Vagina (tissue), 2 donors: ENCODE results near the gene TMC7. TPM values are rescaled to one million over a fixed set of nuclear protein-coding genes. Genes with fewer than 3 reads are reported as not detected.

Source experiments
- DNase-seq, 2 donors: peaks; one replicate each; pipeline ENCODE4 v3.0.0-alpha.2; 2017; ENCODE audit errors: extremely low spot score in 2 of 2
- H3K27ac ChIP-seq: fragments of 200-600 bp; sonication (generic); one replicate; pipeline ENCODE4 v1.5.1; 2019
- H3K27me3 ChIP-seq: fragments of 200-600 bp; sonication (generic); one replicate; pipeline ENCODE4 v1.5.1; 2019
- H3K36me3 ChIP-seq, 2 donors: fragments of 200-600 bp; sonication (generic); one replicate each; pipeline ENCODE4 v1.5.1; 2017 to 2019
- H3K4me1 ChIP-seq: fragments of 200-600 bp; sonication (generic); one replicate; pipeline ENCODE4 v1.5.1; 2019
- H3K4me3 ChIP-seq, 2 donors: fragments of 200-600 bp; sonication (generic); 1 replicate in 1 of 2; 2 replicates in 1 of 2; pipeline ENCODE4 v1.5.1; 2016 to 2019
- H3K9me3 ChIP-seq: fragments of 200-600 bp; sonication (generic); one replicate; pipeline ENCODE4 v1.5.1; 2019
- POLR2A ChIP-seq, 2 donors: fragments of 450-650 bp; IDR thresholded peaks; one replicate each; pipeline ENCODE4 v1.6.1; 2017; ENCODE audit warnings: antibody characterized with exemption in 2 of 2, mild to moderate bottlenecking in 2 of 2, moderate library complexity in 2 of 2
- POLR2AphosphoS5 ChIP-seq, 2 donors: sonication (generic); formaldehyde crosslinking; IDR thresholded peaks; one replicate each; pipeline ENCODE4 v1.9.0; 2017; ENCODE audit warnings: antibody characterized with exemption in 2 of 2, mild to moderate bottlenecking in 2 of 2, low read depth in 1 of 2; ENCODE audit not compliant: insufficient read depth in 1 of 2
- intact Hi-C: fragments of 100-400 bp; cut with DNase I; formaldehyde crosslinking; loops from one replicate; pipeline ENCODE4 v1.15.1; 2023
- total RNA-seq: library from RNA; depleted of rRNA; stranded (reverse); fragments of >200 nt; gene quantifications from one replicate; pipeline ENCODE4 v1.2.3, GENCODE V29; 2016
- TF ChIP-seq, protein P1 (sequence below), 3 experiments: fragments of 450-650 bp in 2 of 3; fragments of 200-600 bp in 1 of 3; sonication (generic) in 1 of 3; IDR thresholded peaks; one replicate each; pipeline ENCODE4 v1.5.1; 2017 to 2019; ENCODE audit warnings: antibody characterized with exemption in 3 of 3, mild to moderate bottlenecking in 2 of 3, moderate library complexity in 2 of 3

TMC7 gene
- total RNA-seq, 1 donor from 2014 or later = 1.7 TPM

DNA sequence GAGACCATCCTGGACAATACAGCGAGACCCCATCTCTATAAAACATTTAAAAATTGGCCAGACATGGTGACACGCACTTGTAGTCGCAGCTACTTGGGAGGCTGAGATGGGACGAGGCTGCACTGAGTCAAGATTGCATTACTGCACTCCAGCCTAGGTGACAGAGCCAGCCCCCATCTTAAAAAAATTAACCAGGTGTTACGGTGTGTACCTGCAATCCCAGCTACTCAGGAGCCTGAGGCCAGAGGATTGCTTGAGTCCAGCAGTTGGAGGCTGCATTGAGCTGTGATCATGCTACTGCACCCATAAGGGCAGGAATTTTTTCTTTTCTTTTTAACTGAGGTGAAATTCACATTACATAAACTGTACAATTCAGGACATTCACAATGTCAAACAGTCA, 16.9 kb upstream of the TMC7 start:
- intact Hi-C loops = no loop called here

DNA sequence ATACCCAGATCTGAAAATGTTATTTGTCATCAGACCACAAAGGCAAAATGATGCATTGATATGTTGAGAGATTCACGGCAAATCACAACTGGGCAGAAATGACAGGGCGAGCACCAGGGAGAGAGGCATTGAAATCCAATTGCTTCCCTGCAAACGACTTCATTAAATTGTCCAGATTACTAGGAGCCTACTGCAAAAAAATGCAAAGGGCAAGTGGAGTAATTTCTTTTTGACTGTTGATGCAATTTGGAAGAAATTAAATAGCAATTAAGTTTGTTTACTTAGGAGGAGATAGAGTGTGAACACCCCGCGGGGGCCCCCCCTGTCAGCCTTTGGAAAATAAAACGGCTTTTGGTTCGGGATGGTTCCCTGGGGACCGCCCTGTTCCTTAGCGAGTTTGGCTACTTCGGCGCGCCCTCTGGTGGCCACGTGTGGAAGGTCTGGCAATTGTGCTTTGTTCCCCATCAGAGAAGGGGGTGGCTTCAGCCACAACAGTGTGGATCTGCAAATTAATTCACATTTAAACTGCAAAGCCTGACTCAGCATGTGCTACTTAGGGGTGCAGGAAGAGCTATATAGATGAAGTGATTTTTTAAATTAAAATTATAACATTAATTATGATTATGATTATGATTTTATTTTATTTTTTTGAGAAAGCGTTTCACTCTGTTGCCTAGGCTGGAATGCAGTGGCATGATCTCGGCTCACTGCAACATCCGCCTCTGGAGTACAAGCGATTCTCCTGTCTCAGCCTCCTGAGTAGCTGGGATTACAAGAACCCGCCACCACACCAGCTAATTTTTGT, 14.5 kb upstream of the TMC7 start:
- no peak for TF ChIP-seq POLR2A (IDR thresholded peaks at IDR 0.05)
- TF ChIP-seq POLR2AphosphoS5 (IDR thresholded peaks at IDR 0.05; ENCODE audit: insufficient read depth in 1 of 2, low read depth in 1 of 2) = peak in 1 of 2 donors; percentile 72
- TF ChIP-seq, protein P1, sequence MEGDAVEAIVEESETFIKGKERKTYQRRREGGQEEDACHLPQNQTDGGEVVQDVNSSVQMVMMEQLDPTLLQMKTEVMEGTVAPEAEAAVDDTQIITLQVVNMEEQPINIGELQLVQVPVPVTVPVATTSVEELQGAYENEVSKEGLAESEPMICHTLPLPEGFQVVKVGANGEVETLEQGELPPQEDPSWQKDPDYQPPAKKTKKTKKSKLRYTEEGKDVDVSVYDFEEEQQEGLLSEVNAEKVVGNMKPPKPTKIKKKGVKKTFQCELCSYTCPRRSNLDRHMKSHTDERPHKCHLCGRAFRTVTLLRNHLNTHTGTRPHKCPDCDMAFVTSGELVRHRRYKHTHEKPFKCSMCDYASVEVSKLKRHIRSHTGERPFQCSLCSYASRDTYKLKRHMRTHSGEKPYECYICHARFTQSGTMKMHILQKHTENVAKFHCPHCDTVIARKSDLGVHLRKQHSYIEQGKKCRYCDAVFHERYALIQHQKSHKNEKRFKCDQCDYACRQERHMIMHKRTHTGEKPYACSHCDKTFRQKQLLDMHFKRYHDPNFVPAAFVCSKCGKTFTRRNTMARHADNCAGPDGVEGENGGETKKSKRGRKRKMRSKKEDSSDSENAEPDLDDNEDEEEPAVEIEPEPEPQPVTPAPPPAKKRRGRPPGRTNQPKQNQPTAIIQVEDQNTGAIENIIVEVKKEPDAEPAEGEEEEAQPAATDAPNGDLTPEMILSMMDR (IDR thresholded peaks at IDR 0.05) = peak; percentile 69 to 96 (median 71)
- Histone ChIP-seq H3K4me1 (peaks cover 5% of the 10 kb centered on the region), H3K9me3 (no peaks in the 10 kb centered on the region), H3K27me3 (no peaks in the 10 kb centered on the region), H3K4me3 (peak overlapping the region; percentile 23 to 38), H3K36me3 (no peaks in the 10 kb centered on the region), H3K27ac (no peak overlapping the region)
- DNase-seq = no peak
- intact Hi-C loops = no loop called here

More for the DNA sequence above, 16.9 kb upstream of the TMC7 start:
- H3K27ac ChIP-seq = no peak overlapping the region
- H3K9me3 ChIP-seq = no peaks in the 10 kb centered on the region
- no peak for TF ChIP-seq POLR2A (IDR thresholded peaks at IDR 0.05)
- TF ChIP-seq, protein P1 (IDR thresholded peaks at IDR 0.05) = no peak
- no peak for TF ChIP-seq POLR2AphosphoS5 (IDR thresholded peaks at IDR 0.05; ENCODE audit: insufficient read depth in 1 of 2, low read depth in 1 of 2)
- no peak for DNase-seq
- H3K36me3 ChIP-seq = no peaks in the 10 kb centered on the region
- H3K4me3 ChIP-seq = no peak overlapping the region
- no peaks in the 10 kb centered on the region for H3K27me3 ChIP-seq
- peaks cover 8% of the 10 kb centered on the region for H3K4me1 ChIP-seq

DNA sequence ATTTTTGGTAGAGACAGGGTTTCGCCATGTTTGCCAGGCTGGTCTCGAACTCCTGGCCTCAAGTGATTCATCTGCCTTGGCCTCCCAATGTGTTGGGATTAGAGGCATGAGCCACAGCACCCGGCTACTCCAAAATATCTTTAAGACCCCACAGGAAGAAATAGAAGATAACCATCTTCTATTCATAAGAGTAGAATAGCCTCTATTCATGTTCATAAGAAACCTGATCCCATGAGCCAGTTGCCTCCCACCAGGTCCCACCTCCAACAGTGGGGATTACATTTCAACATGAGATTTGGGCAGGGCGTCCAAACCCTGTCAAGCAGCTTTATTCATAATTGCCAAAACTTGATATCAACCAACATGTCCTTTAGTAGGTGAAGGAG, 13.9 kb upstream of the TMC7 start:
- H3K9me3 ChIP-seq = no peaks in the 10 kb centered on the region
- no peak for DNase-seq
- H3K4me1 ChIP-seq = peaks cover 5% of the 10 kb centered on the region
- no peaks in the 10 kb centered on the region for H3K27me3 ChIP-seq
- intact Hi-C loops = no loop called here
- TF ChIP-seq, protein P1 (IDR thresholded peaks at IDR 0.05) = no peak
- no peak for TF ChIP-seq POLR2AphosphoS5 (IDR thresholded peaks at IDR 0.05; ENCODE audit: insufficient read depth in 1 of 2, low read depth in 1 of 2)
- TF ChIP-seq POLR2A (IDR thresholded peaks at IDR 0.05) = no peak
- H3K36me3 ChIP-seq = no peaks in the 10 kb centered on the region
- H3K27ac ChIP-seq = no peak overlapping the region
- H3K4me3 ChIP-seq = no peak overlapping the region

DNA sequence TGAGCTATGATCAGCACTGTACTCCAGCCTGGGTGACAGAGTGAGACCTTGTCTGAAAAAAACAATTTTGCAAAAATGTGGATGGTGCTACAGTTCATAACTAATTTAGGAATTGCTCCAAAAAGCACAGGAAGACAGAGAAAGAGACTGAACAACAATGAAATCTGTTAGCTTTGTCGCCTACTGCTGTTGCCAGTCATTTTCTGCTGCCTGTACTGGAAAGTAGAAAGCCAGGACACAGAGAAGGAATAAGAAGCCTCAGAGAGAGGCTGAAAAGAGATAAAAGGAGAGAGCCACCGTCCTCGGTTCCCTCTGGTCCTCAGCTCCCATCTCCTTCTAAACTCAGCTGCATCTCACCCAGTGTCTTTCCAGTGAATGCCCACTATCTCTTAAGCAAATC, 8.6 kb upstream of the TMC7 start:
- Histone ChIP-seq H3K4me1 (no peaks in the 10 kb centered on the region), H3K9me3 (no peaks in the 10 kb centered on the region), H3K36me3 (no peaks in the 10 kb centered on the region), H3K4me3 (no peak overlapping the region), H3K27me3 (no peaks in the 10 kb centered on the region), H3K27ac (no peak overlapping the region)
- intact Hi-C loops = no loop called here
- TF ChIP-seq, protein P1 (IDR thresholded peaks at IDR 0.05) = no peak
- no peak for TF ChIP-seq POLR2A (IDR thresholded peaks at IDR 0.05)
- TF ChIP-seq POLR2AphosphoS5 (IDR thresholded peaks at IDR 0.05; ENCODE audit: insufficient read depth in 1 of 2, low read depth in 1 of 2) = no peak
- DNase-seq = no peak

DNA sequence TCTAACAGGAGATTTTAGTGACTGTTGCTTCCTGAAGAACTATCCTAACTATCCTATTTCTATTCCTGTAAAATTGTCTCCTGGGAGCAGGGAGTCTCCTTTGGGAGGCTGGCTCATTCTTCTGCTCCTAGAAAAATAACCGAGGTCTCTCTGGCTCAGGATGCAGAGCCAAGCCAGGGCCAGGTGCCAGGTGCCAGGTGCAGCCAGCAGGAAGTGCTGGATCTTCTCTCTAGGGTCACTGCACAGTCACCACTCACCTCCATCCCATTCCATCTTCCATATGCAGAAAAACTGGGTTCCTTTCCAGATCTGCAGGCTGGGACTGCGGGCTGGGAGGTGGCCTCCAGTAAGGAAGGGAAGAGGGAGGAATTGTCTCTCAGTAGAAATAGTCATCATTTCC, 3.8 kb upstream of the TMC7 start:
- Histone ChIP-seq H3K27ac (no peak overlapping the region), H3K4me3 (no peak overlapping the region), H3K36me3 (no peaks in the 10 kb centered on the region), H3K4me1 (no peaks in the 10 kb centered on the region), H3K9me3 (no peaks in the 10 kb centered on the region), H3K27me3 (no peaks in the 10 kb centered on the region)
- DNase-seq = no peak
- TF ChIP-seq, protein P1 (IDR thresholded peaks at IDR 0.05) = no peak
- TF ChIP-seq POLR2AphosphoS5 (IDR thresholded peaks at IDR 0.05; ENCODE audit: insufficient read depth in 1 of 2, low read depth in 1 of 2) (no peak), POLR2A (IDR thresholded peaks at IDR 0.05) (no peak)
- intact Hi-C loops = loop anchor here (10.0 kb wide), 1 partner anchor 95 kb away; no protein-coding TSS in a partner anchor
